Measurements from ENCODE around the gene SLAMF7. TPM values are rescaled to one million over a fixed set of nuclear protein-coding genes. Genes with fewer than 3 reads are reported as not detected.

The SLAMF7 gene
- total and polyA plus RNA-seq, 4 donors, result 0.80 to 2.9 (median 1.1) TPM

DNA sequence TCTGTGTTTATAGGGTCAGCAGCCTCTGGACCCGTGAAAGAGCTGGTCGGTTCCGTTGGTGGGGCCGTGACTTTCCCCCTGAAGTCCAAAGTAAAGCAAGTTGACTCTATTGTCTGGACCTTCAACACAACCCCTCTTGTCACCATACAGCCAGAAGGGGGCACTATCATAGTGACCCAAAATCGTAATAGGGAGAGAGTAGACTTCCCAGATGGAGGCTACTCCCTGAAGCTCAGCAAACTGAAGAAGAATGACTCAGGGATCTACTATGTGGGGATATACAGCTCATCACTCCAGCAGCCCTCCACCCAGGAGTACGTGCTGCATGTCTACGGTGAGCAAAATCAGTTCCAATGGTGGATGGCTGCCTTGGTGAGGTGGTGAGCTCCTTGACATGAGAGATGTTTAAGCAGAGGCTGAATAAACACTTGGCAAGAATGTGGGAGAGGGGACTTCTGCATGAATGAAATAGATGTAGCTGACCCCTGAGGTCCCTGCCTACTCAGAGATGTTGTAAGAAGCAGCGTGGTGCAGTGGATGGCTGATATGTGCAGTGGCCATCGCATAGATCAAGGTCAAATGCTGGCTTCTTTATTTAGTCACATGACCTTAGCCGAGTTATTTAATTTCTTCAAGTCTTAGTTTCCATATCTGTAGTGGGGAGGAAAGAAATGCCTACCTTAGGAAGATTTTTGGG is 9.3 kb downstream of the SLAMF7 start:
- Histone ChIP-seq H3K27me3 (ENCODE audit: control insufficient read depth in 4 of 4, insufficient read depth in 4 of 4, low read length in 3 of 4) (no peaks in the 10 kb centered on the region), H3K9me3 (ENCODE audit: control insufficient read depth in 4 of 4, low read length in 3 of 4) (no peaks in the 10 kb centered on the region), H3K4me3 (ENCODE audit: low read depth in 1 of 3, low read length in 3 of 3) (no peak overlapping the region), H3K9ac (ENCODE audit: low read depth in 1 of 2, low read length in 2 of 2) (no peak overlapping the region), H3K36me3 (ENCODE audit: control insufficient read depth in 4 of 4, insufficient read depth in 3 of 4, low read depth in 1 of 4, low read length in 3 of 4) (no peaks in the 10 kb centered on the region), H3K4me1 (ENCODE audit: control insufficient read depth in 4 of 4, insufficient read depth in 4 of 4, low read length in 3 of 4) (no peaks in the 10 kb centered on the region), H3K27ac (ENCODE audit: low read depth in 1 of 2, low read length in 2 of 2) (no peak overlapping the region)
- no peak for DNase-seq (ENCODE audit: low spot score)
- 81% methylated on average over 10 of the region's 10 CpGs for WGBS
- TF ChIP-seq TAF1 (conservative IDR thresholded peaks at IDR 0.05), result no peak
- TF ChIP-seq, protein P1, sequence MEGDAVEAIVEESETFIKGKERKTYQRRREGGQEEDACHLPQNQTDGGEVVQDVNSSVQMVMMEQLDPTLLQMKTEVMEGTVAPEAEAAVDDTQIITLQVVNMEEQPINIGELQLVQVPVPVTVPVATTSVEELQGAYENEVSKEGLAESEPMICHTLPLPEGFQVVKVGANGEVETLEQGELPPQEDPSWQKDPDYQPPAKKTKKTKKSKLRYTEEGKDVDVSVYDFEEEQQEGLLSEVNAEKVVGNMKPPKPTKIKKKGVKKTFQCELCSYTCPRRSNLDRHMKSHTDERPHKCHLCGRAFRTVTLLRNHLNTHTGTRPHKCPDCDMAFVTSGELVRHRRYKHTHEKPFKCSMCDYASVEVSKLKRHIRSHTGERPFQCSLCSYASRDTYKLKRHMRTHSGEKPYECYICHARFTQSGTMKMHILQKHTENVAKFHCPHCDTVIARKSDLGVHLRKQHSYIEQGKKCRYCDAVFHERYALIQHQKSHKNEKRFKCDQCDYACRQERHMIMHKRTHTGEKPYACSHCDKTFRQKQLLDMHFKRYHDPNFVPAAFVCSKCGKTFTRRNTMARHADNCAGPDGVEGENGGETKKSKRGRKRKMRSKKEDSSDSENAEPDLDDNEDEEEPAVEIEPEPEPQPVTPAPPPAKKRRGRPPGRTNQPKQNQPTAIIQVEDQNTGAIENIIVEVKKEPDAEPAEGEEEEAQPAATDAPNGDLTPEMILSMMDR (IDR thresholded peaks at IDR 0.05; ENCODE audit: low read depth, low read length, missing input control), result peak; percentile 17

DNA sequence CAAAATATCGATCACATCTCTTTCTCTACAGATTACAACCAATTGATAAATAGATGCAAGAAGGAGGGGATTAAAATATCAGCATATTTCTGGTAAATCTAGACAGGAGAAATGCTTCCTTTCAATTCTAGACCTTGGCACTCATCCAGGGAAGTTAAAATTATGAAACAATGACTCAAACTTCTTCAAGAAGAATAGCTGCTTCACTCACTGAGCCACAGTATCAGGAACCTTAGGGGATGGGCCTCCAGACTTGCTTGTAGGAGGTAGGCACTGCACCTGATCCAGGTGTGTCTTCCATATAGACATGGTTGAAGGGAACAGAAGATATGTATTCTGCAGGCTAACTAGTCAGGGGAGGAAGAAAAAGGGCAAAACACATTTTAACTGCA is 9.8 kb downstream of the SLAMF7 start:
- Histone ChIP-seq H3K9me3 (ENCODE audit: control insufficient read depth in 4 of 4, low read length in 3 of 4) (no peaks in the 10 kb centered on the region), H3K4me3 (ENCODE audit: low read depth in 1 of 3, low read length in 3 of 3) (no peak overlapping the region), H3K36me3 (ENCODE audit: control insufficient read depth in 4 of 4, insufficient read depth in 3 of 4, low read depth in 1 of 4, low read length in 3 of 4) (no peaks in the 10 kb centered on the region), H3K4me1 (ENCODE audit: control insufficient read depth in 4 of 4, insufficient read depth in 4 of 4, low read length in 3 of 4) (no peaks in the 10 kb centered on the region), H3K27ac (ENCODE audit: low read depth in 1 of 2, low read length in 2 of 2) (no peak overlapping the region), H3K27me3 (ENCODE audit: control insufficient read depth in 4 of 4, insufficient read depth in 4 of 4, low read length in 3 of 4) (no peaks in the 10 kb centered on the region), H3K9ac (ENCODE audit: low read depth in 1 of 2, low read length in 2 of 2) (no peak overlapping the region)
- no peak for DNase-seq (ENCODE audit: low spot score)
- TF ChIP-seq, protein P2, sequence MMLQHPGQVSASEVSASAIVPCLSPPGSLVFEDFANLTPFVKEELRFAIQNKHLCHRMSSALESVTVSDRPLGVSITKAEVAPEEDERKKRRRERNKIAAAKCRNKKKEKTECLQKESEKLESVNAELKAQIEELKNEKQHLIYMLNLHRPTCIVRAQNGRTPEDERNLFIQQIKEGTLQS (IDR thresholded peaks at IDR 0.05), result no peak
- TF ChIP-seq, protein P3, sequence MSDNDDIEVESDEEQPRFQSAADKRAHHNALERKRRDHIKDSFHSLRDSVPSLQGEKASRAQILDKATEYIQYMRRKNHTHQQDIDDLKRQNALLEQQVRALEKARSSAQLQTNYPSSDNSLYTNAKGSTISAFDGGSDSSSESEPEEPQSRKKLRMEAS (IDR thresholded peaks at IDR 0.05), result no peak
- TF ChIP-seq GABPA (IDR thresholded peaks at IDR 0.05 in 1 of 2, conservative IDR thresholded peaks at IDR 0.05 in 1 of 2) (no peak), NR2F2 (IDR thresholded peaks at IDR 0.05) (no peak), RXRA (IDR thresholded peaks at IDR 0.05) (no peak), HNF4A (conservative IDR thresholded peaks at IDR 0.05) (no peak), JUND (IDR thresholded peaks at IDR 0.05) (no peak)
- WGBS, result 94% methylated on average over 1 of the region's 1 CpG

DNA sequence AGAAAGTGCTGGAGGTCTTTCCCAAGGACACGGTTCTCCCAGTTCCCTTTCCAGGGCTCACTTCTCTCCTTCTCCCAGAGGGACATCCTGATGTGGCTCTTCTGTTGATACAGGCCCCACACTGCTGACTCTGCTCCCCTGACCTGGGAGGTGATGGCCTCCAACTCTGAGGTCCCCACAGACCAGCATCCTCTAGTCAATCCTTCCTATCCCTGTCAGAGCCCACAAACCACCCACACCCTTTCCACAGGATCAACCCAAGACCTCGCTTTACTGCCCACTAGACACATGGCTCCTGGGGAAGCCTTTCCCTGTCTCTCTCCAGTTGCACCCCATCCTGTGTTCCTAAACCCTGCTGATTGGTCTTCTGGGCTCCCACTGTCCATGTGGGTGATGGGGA is 11.6 kb downstream of the SLAMF7 start:
- no peaks in the 10 kb centered on the region for H3K4me1 ChIP-seq (ENCODE audit: control insufficient read depth in 4 of 4, insufficient read depth in 4 of 4, low read length in 3 of 4)
- TF ChIP-seq, protein P4, sequence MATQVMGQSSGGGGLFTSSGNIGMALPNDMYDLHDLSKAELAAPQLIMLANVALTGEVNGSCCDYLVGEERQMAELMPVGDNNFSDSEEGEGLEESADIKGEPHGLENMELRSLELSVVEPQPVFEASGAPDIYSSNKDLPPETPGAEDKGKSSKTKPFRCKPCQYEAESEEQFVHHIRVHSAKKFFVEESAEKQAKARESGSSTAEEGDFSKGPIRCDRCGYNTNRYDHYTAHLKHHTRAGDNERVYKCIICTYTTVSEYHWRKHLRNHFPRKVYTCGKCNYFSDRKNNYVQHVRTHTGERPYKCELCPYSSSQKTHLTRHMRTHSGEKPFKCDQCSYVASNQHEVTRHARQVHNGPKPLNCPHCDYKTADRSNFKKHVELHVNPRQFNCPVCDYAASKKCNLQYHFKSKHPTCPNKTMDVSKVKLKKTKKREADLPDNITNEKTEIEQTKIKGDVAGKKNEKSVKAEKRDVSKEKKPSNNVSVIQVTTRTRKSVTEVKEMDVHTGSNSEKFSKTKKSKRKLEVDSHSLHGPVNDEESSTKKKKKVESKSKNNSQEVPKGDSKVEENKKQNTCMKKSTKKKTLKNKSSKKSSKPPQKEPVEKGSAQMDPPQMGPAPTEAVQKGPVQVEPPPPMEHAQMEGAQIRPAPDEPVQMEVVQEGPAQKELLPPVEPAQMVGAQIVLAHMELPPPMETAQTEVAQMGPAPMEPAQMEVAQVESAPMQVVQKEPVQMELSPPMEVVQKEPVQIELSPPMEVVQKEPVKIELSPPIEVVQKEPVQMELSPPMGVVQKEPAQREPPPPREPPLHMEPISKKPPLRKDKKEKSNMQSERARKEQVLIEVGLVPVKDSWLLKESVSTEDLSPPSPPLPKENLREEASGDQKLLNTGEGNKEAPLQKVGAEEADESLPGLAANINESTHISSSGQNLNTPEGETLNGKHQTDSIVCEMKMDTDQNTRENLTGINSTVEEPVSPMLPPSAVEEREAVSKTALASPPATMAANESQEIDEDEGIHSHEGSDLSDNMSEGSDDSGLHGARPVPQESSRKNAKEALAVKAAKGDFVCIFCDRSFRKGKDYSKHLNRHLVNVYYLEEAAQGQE (IDR thresholded peaks at IDR 0.05), result no peak
- TF ChIP-seq YY1 (IDR thresholded peaks at IDR 0.05) (no peak), TAF1 (conservative IDR thresholded peaks at IDR 0.05) (no peak), GABPA (IDR thresholded peaks at IDR 0.05 in 1 of 2, conservative IDR thresholded peaks at IDR 0.05 in 1 of 2) (no peak), HNF4A (conservative IDR thresholded peaks at IDR 0.05) (no peak), EGR1 (IDR thresholded peaks at IDR 0.05; ENCODE audit: low read depth in 2 of 2) (no peak), NR2F2 (IDR thresholded peaks at IDR 0.05) (no peak), JUND (IDR thresholded peaks at IDR 0.05) (no peak), FOXA1 (IDR thresholded peaks at IDR 0.05) (no peak), FOXA2 (IDR thresholded peaks at IDR 0.05) (no peak), RAD21 (IDR thresholded peaks at IDR 0.05) (no peak)
- 82% methylated on average over 2 of the region's 2 CpGs for WGBS
- H3K9me3 ChIP-seq (ENCODE audit: control insufficient read depth in 4 of 4, low read length in 3 of 4), result no peaks in the 10 kb centered on the region
- H3K27ac ChIP-seq (ENCODE audit: low read depth in 1 of 2, low read length in 2 of 2), result no peak overlapping the region
- no peak overlapping the region for H3K4me3 ChIP-seq (ENCODE audit: low read depth in 1 of 3, low read length in 3 of 3)
- no peaks in the 10 kb centered on the region for H3K27me3 ChIP-seq (ENCODE audit: control insufficient read depth in 4 of 4, insufficient read depth in 4 of 4, low read length in 3 of 4)
- no peaks in the 10 kb centered on the region for H3K36me3 ChIP-seq (ENCODE audit: control insufficient read depth in 4 of 4, insufficient read depth in 3 of 4, low read depth in 1 of 4, low read length in 3 of 4)
- DNase-seq (ENCODE audit: low spot score), result no peak
- H3K9ac ChIP-seq (ENCODE audit: low read depth in 1 of 2, low read length in 2 of 2), result no peak overlapping the region

Data from liver (tissue), 9 donors.